SHP77 treated with DMSO at 0.1 percent for 48 hours (cell line): ENCODE data around the gene SUGP2.

Experiments used
- DNase-seq: peaks from one replicate; lab custom pipeline; 2025; lab: John Stamatoyannopoulos, UW

The SUGP2 gene

GRCh38 chr19:19033426-19034203, at the start of gene SUGP2, which contains the start of gene ARMC6:
Gene SUGP2, minus strand, starts transcription at chr19:19033517. Its CDS starts 2,446 bp downstream, at chr19:19031071.
Gene ARMC6, plus strand, starts transcription at chr19:19033603. Its CDS starts 607 bp downstream, at chr19:19034210.
- peak; percentile 56 for DNase-seq

DNA sequence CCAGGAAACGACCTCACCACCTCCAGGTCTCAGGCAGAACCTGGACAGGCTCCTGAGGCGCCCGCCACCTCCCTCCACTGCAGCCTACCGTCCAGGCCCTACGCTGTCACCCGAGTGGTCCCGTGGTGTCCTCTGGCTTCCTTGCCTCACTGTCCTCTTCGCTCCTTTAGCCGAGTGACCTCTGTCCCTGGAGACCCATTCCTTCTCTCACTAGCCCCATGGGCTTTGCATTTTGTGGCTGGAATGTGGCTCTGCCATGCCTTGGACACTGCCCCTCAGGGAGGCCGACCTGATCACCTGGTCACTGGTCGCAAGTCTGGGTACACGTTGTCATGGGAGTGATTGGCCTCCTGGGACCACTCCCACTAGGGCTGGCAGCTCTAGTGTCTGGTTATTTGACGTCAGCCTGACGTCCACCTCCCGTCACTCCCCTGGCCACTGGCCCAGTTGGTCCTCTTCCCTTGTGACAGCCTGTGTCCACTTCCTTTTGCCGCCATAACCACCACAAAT, 48.4 kb upstream of the SUGP2 start:
- DNase-seq, result no peak

DNA sequence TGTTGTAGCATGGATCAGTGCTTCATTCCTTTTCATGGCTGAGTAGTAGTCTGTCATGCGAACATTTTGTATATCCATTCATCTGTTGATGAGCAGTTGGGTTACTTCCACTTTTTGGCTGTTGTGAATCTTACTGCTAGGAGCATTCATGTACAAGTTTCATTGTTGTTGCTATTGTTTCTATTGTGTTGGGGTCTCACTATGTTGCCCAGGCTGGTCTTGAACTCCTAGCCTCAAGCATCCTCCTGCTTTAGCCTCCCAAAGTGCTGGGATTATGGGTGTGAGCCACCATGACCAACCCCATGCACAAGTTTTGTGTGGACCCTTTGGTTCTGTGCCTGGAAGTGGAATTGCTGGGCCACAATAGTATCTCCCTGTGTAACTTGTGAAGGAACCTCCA, 46.3 kb upstream of the SUGP2 start:
- no peak for DNase-seq

GRCh38 chr19:19078801-19079200, 45.5 kb upstream of the SUGP2 start:
- no peak for DNase-seq

- DNase-seq, result no peak
Measured at GRCh38 chr19:19077103-19077502, 43.8 kb upstream of the SUGP2 start.

GRCh38 chr19:19076476-19076875, 43.2 kb upstream of the SUGP2 start:
- DNase-seq, result no peak

GRCh38 chr19:19075126-19075525, 41.8 kb upstream of the SUGP2 start:
- DNase-seq, result no peak

GRCh38 chr19:19074196-19074882, 41.0 kb upstream of the SUGP2 start:
- no peak for DNase-seq

GRCh38 chr19:19071897-19072296, 38.6 kb upstream of the SUGP2 start:
- DNase-seq, result no peak

GRCh38 chr19:19068659-19069654, 35.6 kb upstream of the SUGP2 start:
- DNase-seq, result no peak

DNA sequence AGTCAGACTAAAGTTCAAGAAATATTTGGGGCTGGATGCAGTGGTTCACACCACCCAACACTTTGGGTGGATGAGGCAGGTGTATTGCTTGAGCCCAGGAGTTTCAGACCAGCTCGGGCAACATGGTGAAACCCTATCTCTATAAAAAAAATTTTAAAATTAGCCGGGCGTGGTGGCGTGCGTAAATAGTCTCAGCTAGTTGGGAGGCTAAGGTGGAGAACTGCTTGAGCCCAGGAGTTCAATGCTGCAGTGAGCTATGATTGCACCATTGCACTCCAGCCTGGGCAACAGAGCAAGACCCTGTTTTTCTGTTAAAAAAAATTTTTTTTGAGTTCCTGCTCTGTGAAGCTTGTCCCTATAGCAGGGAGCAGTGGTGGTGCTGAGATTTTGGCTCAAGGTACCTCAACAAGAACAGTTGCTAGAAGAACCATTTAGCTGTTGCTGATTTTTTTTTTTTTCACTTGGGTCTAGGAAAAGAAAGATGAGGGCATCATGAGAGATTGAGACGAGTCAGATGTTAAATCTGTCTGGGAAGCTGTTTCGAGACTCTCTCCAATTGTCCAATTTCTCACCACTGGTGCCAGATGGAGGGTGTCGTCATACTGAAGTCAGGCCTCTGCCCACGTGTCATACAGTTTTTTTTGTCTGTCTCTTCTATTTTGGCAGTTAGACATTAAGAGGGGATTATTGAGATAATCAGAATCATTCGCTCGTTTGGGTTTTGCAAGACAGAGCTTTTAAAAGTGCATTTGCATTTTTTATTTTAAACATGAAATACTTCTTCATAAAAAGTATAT, 34.2 kb upstream of the SUGP2 start:
- DNase-seq, result no peak

GRCh38 chr19:19064811-19065745, 31.8 kb upstream of the SUGP2 start:
- no peak for DNase-seq

DNA sequence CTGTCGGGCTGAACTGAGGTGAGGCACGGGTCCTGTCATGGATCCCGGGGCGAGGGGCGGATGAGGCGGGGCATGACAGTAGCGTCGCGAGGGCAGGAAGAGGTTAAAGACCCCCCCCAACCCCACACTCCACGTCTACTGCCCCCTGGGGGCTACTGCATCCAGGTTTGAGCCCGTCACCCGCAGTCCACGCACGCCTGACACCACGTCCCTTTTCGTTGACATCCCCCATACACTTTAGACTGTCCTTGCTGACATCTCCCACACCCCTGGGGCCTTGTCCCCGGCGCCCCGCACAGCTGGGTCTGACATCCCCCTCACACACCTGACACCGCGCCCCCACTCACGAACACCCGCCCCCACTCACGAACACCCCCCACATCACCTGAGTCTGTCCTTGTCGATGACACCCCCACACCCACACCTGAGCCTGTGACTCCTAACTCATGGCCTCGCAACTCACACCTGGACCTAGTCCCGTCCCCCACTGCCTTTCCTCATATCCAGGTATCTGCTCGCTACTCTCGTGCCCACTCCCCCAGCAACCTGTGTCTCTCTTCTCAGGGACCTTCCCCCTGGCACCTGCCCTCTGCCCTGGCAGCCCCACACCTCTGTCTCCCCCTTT, 30.9 kb upstream of the SUGP2 start:
- no peak for DNase-seq

GRCh38 chr19:19063183-19064097, 30.1 kb upstream of the SUGP2 start, which contains the start of gene SLC25A42:
Gene SLC25A42, plus strand, starts transcription at chr19:19063994. Its CDS starts 32,131 bp downstream, at chr19:19096125.
- peak; percentile 98 for DNase-seq

DNA sequence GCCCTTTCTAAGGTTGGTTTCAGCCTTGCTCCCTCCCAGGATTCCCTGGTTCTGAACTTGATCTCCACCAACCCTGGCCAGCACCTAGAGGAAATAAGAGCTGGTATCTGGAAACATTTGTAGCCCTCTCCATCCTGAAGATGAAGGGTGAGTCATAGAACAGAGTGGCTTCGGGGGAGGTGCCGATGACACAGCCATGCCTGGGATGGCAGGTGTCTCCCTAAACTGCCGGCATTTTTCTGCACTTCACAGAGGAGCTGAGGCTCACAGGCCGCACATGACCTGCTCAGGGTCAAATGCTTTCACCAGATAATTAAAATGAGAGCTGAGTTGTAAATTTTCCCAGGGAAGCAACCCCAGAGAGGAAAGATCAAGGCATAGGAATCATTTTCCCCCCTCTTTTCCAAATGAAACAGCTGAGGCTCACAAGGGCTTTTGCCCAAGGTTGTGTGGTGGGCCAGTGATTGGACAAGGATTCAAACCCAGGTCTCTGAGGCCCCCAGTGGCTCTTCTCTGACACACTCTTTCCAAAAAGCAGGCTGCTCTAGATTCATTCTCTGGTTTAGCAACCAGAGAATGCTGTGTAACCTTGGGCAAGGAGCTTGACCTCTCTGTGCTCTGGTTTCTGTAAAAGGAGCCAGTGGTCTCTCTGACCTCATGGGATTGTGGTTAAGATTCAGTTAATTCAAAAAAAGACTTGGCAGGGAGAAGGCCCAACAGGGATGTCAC, 29.3 kb upstream of the SUGP2 start:
- DNase-seq, result peak; percentile 27

DNA sequence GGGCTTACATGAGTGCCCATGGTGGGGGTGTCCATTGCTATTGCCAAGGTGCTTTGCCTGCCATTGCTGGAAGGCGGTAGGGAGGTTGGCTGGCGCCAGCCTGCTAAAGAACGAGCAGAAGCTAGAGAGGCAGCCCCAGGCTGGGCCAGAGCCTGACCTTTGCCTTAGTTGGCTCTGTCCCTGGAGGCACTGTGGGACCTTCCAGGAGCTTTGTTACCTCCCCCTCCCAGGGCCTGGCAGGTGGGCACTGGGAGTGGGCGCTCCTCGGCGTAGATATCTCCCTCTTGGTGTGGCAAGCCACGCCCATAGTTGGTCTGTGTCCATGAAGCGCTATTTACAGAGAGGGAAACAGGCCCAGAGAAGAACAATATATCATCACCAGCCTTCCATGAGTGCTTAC, 28.2 kb upstream of the SUGP2 start:
- peak; percentile 81 for DNase-seq

DNA sequence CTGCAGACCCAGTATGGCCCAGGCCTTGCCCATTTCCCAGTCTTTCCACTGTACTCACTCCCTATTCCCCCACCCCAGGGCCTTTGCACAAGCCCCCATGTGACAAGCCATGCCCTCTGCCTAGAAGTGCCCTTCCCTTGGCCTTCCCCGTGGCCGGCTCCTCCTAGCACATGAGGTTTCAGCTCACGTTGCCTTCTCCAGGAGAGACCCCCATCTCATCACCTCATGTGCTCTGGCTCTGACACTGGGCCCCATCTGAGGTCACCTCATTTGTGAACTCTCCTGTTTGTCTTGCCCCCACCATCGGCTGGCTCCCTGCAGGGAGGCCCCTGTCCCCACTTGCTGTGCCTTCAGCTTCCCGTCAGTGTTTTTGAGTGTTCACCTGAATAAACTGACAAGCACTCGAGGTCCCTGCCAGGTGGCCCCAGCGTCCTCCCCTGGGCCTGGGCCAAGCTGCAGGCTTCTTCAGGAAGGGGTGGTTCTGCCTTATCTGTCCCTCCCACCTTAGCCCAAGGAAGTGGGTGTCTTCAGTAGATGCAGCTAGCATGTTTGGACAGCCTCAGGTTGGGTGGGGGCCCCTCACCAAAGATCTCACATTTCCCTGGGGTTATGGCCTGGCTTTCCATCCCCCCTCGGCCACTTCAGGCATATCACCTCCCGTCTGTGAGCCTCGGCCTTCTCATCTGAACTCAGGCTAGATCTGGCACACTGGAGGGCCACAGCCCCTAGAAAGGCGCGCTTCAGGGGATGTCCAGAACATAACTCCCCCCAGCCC, 26.7 kb upstream of the SUGP2 start:
- peak; percentile 66 for DNase-seq
